Measurements from ENCODE around the gene PIGR. TPM values are rescaled to one million over a fixed set of nuclear protein-coding genes. Genes with fewer than 3 reads are reported as not detected.

Gene PIGR
- total and polyA plus RNA-seq, 2 of the 8 experiments (the other 6 are each of a cell fraction or from before 2014, with no cell fraction given): not detected

GRCh38 chr1:206885341-206886060 is 60.8 kb downstream of the PIGR start (continued):
- no peak for TF ChIP-seq RAD21 (IDR thresholded peaks at IDR 0.05 in 1 of 2, conservative IDR thresholded peaks at IDR 0.05 in 1 of 2; ENCODE audit: low read depth in 2 of 2, low read length in 2 of 2)
- no peak for TF ChIP-seq RNF2 (IDR thresholded peaks at IDR 0.05; ENCODE audit: borderline replicate concordance, low read depth, low read length, missing control alignments, poor library complexity, severe bottlenecking)
